T-helper 1 cell treated with Interleukin-12 subunit alpha and Interleukin-12 subunit beta and Interleukin-4 antibody, amounts not matched to agents 30 μg/mL and 1 μg/mL, for 36 hours (primary cell): ENCODE measurements around the gene FZD10.

ENCODE experiments used
- H3K27ac Mint-ChIP-seq: one replicate; pipeline ENCODE4 v1.8.0; 2021; ENCODE audit warnings: mild to moderate bottlenecking, mixed read lengths
- H3K27me3 Mint-ChIP-seq: one replicate; pipeline ENCODE4 v1.8.0; 2021; ENCODE audit warnings: low read depth, mixed read lengths
- H3K36me3 Mint-ChIP-seq: one replicate; pipeline ENCODE4 v1.8.0; 2021; ENCODE audit warnings: low read depth, mixed read lengths
- H3K4me1 Mint-ChIP-seq: one replicate; pipeline ENCODE4 v1.8.0; 2021; ENCODE audit warnings: low read depth, mixed read lengths
- H3K4me3 Mint-ChIP-seq: one replicate; pipeline ENCODE4 v1.8.0; 2021; ENCODE audit warnings: mild to moderate bottlenecking, moderate library complexity, mixed read lengths
- H3K9me3 Mint-ChIP-seq: one replicate; pipeline ENCODE4 v1.8.0; 2021; ENCODE audit warnings: mixed read lengths

The FZD10 gene

GRCh38 chr12:130194154-130194553, 31.9 kb downstream of the FZD10 start:
- Mint-ChIP-seq H3K27me3 (no peaks in the 10 kb centered on the region), H3K36me3 (no peaks in the 10 kb centered on the region), H3K4me3 (no peak overlapping the region), H3K27ac (no peak overlapping the region), H3K4me1 (no peaks in the 10 kb centered on the region), H3K9me3 (peaks cover 4% of the 10 kb centered on the region)

- Mint-ChIP-seq H3K27me3 (no peaks in the 10 kb centered on the region), H3K27ac (no peak overlapping the region), H3K4me1 (no peaks in the 10 kb centered on the region), H3K36me3 (no peaks in the 10 kb centered on the region), H3K4me3 (no peak overlapping the region), H3K9me3 (peaks cover 4% of the 10 kb centered on the region)
Observed at GRCh38 chr12:130195369-130195768, 33.1 kb downstream of the FZD10 start.

DNA sequence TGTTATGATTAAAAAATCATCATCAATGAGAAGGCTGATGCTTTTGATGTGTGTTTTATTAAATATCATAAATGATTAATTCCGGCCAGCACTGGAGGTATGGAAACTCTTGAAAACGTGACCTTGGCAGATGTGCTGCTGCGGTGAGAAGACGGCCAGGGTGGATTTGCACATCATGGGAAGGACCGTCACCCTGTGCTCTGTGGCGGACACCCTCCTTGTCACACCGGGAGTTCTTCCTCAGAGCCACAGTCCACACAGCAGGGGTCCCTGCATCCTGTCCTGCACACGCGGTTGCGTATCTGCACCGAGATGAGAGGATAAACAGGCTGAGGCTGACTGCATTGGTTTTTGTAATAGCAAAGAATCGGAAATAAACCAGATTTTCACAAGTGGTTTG, 33.5 kb downstream of the FZD10 start:
- Mint-ChIP-seq H3K36me3 (no peaks in the 10 kb centered on the region), H3K9me3 (peaks cover 4% of the 10 kb centered on the region), H3K4me1 (no peaks in the 10 kb centered on the region), H3K4me3 (no peak overlapping the region), H3K27ac (no peak overlapping the region), H3K27me3 (no peaks in the 10 kb centered on the region)

DNA sequence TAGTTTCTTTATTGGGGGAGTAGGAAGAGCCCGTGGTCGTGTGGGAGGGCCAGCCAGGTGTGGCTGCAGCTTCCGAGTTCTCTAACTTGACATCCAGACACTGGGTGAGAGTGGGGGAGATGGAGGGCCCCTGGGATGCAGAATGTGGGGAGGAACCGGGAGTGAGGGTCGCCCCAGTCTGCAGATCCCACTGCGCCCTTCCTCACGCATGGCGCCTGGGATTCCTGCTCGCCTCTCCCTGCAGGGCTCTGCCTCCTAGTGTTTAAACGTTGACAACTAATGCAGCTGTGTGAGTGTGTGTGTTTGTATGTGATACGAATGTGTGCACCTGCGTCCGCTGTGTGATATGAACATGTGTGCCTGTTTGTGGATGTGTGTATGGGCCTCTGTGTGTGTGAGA, 34.6 kb downstream of the FZD10 start:
- no peak overlapping the region for H3K27ac Mint-ChIP-seq
- H3K9me3 Mint-ChIP-seq: no peaks in the 10 kb centered on the region
- no peaks in the 10 kb centered on the region for H3K4me1 Mint-ChIP-seq
- H3K27me3 Mint-ChIP-seq: no peaks in the 10 kb centered on the region
- no peaks in the 10 kb centered on the region for H3K36me3 Mint-ChIP-seq
- H3K4me3 Mint-ChIP-seq: no peak overlapping the region

DNA sequence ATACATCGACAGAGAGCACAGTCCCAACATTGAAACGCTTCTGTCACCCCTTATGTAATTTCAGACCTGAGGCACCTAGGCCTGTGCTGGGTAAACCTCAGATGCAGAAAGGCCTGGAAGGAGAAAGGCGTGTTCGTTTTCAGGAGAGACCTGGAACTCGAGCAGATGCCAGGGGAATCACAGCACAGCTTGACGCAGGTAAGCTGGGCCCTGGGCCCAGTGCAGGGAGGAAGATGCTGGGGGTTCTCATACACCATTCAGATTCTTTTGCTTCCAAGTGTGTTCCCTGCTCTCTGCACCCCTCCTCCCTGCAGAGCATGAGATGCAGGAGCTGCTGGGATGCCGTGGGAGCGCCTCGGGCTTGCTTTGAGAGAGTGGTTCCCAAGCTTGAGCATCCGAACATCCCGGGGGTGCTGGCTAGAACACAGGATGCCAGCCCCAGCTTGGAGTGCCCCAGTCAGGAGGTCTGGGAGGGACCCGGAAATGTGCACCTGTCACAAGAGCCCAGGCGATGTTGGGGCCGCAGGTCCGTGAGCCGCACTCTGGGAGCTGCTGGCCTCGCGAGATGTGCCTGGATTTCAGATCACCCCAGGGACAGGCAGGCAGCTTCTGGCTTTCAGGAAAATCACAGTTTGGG, 35.9 kb downstream of the FZD10 start:
- Mint-ChIP-seq H3K27ac (no peak overlapping the region), H3K4me3 (no peak overlapping the region), H3K9me3 (no peaks in the 10 kb centered on the region), H3K4me1 (no peaks in the 10 kb centered on the region), H3K27me3 (no peaks in the 10 kb centered on the region), H3K36me3 (no peaks in the 10 kb centered on the region)

DNA sequence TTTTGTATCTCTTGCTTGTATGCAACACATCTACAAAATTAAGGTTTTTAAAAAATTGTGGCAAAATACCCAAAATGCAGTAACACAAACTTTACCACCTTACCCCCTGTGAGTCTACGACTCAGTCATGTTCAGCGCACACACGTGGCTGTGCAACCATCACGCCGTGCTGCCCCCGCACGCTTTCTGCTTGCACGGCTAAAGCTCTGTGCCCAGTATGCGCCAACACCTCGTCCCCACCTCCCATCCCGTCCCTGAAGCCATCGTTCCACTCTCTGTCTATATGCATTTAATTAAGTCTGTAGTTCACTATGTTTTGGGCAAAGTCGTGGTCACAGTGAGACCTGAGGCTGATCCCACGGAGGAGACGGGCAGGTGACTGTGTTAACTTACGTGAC, 36.4 kb downstream of the FZD10 start:
- Mint-ChIP-seq H3K36me3 (no peaks in the 10 kb centered on the region), H3K27ac (no peak overlapping the region), H3K27me3 (no peaks in the 10 kb centered on the region), H3K9me3 (no peaks in the 10 kb centered on the region), H3K4me3 (no peak overlapping the region), H3K4me1 (no peaks in the 10 kb centered on the region)

GRCh38 chr12:130199581-130200390, 37.5 kb downstream of the FZD10 start:
- H3K27me3 Mint-ChIP-seq: no peaks in the 10 kb centered on the region
- no peak overlapping the region for H3K27ac Mint-ChIP-seq
- no peak overlapping the region for H3K4me3 Mint-ChIP-seq
- no peaks in the 10 kb centered on the region for H3K4me1 Mint-ChIP-seq
- no peaks in the 10 kb centered on the region for H3K9me3 Mint-ChIP-seq
- no peaks in the 10 kb centered on the region for H3K36me3 Mint-ChIP-seq

DNA sequence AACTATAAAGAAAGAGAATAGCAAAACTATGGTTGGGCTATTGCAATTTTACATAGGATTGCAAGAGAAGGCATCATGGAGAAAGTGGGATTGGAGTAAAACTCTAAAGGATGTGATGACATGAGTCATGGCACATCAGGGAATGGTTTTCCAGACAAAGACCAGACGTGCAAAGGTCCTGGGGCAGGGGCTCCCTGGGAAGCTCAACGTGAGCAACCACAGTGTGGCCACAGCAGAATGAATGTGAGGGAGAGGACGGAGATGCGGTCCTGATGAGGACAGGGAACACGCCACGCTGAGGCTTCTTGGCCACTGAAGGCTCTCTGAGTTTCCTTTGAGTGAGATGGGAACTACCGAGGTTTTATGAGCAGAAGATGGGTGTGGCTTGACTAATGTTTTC, 38.2 kb downstream of the FZD10 start:
- H3K4me1 Mint-ChIP-seq: no peaks in the 10 kb centered on the region
- H3K27ac Mint-ChIP-seq: no peak overlapping the region
- no peaks in the 10 kb centered on the region for H3K27me3 Mint-ChIP-seq
- H3K9me3 Mint-ChIP-seq: no peaks in the 10 kb centered on the region
- H3K36me3 Mint-ChIP-seq: no peaks in the 10 kb centered on the region
- no peak overlapping the region for H3K4me3 Mint-ChIP-seq

DNA sequence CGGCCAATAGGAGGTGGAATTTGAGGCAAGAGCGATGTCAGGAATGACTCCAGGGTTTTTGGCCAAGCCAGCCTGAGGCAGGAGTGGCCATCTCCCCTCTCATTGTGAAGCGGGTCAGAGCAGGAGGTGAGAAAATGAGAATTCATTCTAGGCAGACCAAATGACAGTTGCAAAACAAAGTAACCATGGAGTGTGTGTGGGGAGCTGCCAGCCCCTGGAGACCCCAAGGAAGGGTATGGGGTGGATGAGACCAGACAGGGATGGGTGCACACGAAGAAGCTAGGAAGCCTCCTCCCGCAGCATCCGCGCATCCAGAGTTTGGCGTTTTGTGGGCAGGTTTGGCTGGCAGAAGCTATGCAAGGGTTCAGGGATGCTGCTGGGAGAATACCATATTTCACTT, 38.8 kb downstream of the FZD10 start:
- Mint-ChIP-seq H3K27me3 (no peaks in the 10 kb centered on the region), H3K4me1 (no peaks in the 10 kb centered on the region), H3K27ac (no peak overlapping the region), H3K4me3 (no peak overlapping the region), H3K9me3 (no peaks in the 10 kb centered on the region), H3K36me3 (no peaks in the 10 kb centered on the region)

GRCh38 chr12:130202201-130202600, 39.9 kb downstream of the FZD10 start:
- Mint-ChIP-seq H3K36me3 (no peaks in the 10 kb centered on the region), H3K4me1 (no peaks in the 10 kb centered on the region), H3K9me3 (peaks cover 5% of the 10 kb centered on the region)

DNA sequence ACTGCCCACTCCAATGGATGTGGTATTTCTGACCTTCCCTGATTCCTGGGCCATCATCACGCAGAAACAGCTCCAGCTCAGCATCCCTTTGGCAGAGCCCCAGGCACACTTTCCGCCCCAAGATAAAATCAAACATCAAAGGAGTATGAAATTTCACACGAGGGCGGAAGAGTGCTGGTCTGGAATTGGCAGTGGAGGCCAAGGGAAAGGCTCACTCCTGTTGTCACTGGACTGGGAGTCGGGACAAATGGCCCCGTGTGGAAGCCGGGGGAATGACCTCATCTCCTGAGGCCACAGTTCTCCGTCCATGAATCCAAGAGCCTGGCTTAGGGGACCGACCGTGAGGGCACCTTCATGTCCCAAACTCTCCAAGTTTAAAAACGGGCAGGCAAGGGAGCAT, 40.9 kb downstream of the FZD10 start:
- no peak overlapping the region for H3K27ac Mint-ChIP-seq
- H3K27me3 Mint-ChIP-seq: no peaks in the 10 kb centered on the region
- no peaks in the 10 kb centered on the region for H3K4me1 Mint-ChIP-seq
- H3K36me3 Mint-ChIP-seq: no peaks in the 10 kb centered on the region
- H3K9me3 Mint-ChIP-seq: peaks cover 7% of the 10 kb centered on the region
- H3K4me3 Mint-ChIP-seq: no peak overlapping the region

More at GRCh38 chr12:130202201-130202600, 39.9 kb downstream of the FZD10 start:
- no peak overlapping the region for H3K4me3 Mint-ChIP-seq
- no peaks in the 10 kb centered on the region for H3K27me3 Mint-ChIP-seq
- no peak overlapping the region for H3K27ac Mint-ChIP-seq

DNA sequence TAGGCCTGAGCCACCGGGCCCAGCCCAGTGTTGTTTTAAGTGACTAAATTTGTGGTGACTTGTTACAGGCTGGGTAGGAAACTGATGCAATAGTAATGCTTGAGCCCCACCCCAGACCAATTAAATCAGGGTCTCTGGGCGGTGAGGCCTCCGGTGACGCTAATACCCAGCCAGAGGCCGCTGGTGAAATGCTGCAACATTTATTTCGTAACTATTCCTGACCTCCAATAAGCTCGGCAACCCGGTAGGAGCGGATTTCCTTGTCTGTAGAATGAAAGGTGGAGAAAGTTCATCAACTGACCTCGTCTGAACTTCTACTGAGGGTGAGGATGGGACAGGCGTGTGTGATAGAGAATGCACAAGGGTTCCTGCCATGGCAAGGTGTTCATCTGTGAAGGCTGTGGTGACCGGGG, 42.3 kb downstream of the FZD10 start:
- Mint-ChIP-seq H3K27ac (no peak overlapping the region), H3K4me1 (no peaks in the 10 kb centered on the region), H3K9me3 (peaks cover 10% of the 10 kb centered on the region), H3K27me3 (no peaks in the 10 kb centered on the region), H3K36me3 (no peaks in the 10 kb centered on the region), H3K4me3 (no peak overlapping the region)

DNA sequence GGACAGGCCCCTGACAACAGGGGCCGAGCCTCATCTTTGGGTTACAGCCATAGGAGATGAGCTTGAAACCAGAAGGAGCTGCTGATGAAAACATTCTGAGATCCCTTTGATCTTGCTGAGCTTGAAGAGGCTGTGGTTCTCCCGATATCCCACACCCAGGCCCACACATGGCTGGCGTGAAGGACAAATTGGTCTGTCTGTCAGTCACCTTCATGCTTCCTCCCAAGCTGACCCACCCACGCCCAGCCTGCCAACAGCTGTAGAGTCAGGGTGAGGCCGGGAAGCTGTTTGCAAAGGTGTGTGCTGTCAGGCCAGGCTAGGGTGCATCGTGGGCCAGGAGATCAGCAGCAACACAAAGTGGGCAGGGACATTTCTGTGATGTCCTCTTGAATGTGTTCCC, 43.2 kb downstream of the FZD10 start:
- H3K4me3 Mint-ChIP-seq: no peak overlapping the region
- H3K27me3 Mint-ChIP-seq: no peaks in the 10 kb centered on the region
- no peaks in the 10 kb centered on the region for H3K36me3 Mint-ChIP-seq
- no peaks in the 10 kb centered on the region for H3K4me1 Mint-ChIP-seq
- H3K27ac Mint-ChIP-seq: no peak overlapping the region
- H3K9me3 Mint-ChIP-seq: peaks cover 10% of the 10 kb centered on the region

DNA sequence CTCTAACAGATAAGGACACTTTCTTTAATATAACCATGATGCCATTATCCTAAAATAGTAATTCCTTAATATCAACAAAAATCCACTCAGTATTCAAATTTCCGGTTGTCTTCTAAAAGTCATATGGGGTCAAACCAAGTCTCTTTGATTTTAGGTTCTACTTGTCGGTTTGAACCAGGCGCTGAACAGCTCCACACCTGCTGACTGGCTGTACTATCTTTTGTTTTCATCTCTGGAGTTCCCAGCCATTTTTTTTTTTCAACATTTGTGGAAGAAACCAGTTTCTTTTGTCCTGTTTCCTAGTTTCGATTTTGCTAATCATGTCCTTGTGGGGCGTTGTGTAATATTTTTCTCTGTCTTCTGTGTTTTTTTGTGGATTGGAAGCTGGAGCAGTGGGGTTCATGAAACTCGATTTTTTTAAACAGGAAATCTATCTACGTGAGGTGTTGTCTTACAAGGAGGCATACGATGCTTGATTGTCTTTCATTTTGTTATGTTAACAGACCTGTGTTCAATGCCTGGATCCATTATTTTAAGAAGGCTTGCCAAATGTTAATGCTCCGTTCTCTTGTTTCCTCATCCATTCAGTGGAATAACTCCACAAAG, 50.2 kb downstream of the FZD10 start:
- H3K9me3 Mint-ChIP-seq: peaks cover 14% of the 10 kb centered on the region
- H3K4me1 Mint-ChIP-seq: no peaks in the 10 kb centered on the region
- H3K27me3 Mint-ChIP-seq: no peaks in the 10 kb centered on the region
- no peak overlapping the region for H3K27ac Mint-ChIP-seq
- no peak overlapping the region for H3K4me3 Mint-ChIP-seq
- H3K36me3 Mint-ChIP-seq: no peaks in the 10 kb centered on the region

DNA sequence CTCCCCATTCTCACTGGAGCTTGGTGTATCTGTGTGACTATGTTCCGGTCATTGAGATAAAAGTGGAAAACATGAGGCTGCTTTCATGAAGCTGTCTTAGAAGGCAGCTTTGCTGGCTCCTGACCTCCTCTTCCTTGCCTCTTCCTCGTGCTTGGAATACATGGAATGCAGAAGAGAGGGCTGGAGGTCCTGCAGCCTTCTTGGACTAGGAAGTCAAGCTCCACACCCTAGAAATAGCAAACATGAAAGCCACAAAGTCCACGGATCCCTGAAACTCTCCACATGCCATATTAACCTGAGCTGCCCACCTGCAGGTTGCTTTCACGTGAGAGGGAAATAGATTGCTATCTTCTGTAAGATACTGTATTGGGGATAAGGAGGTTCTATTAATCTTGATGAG, 51.0 kb downstream of the FZD10 start:
- H3K36me3 Mint-ChIP-seq: no peaks in the 10 kb centered on the region

More for the DNA sequence above, 51.0 kb downstream of the FZD10 start:
- H3K27me3 Mint-ChIP-seq: no peaks in the 10 kb centered on the region
- H3K9me3 Mint-ChIP-seq: peaks cover 13% of the 10 kb centered on the region
- no peaks in the 10 kb centered on the region for H3K4me1 Mint-ChIP-seq
- no peak overlapping the region for H3K27ac Mint-ChIP-seq
- no peak overlapping the region for H3K4me3 Mint-ChIP-seq
